Measurements from ENCODE around the gene NR3C2.

Gene NR3C2

GRCh38 chr4:148434075-148434773, 8.0 kb downstream of the NR3C2 start:
- no peak for DNase-seq

GRCh38 chr4:148431401-148431800, 10.8 kb downstream of the NR3C2 start:
- no peak for DNase-seq

- DNase-seq: no peak
Measured at GRCh38 chr4:148430854-148431253, 11.4 kb downstream of the NR3C2 start.

GRCh38 chr4:148429206-148429605, 13.0 kb downstream of the NR3C2 start:
- DNase-seq: no peak

GRCh38 chr4:148426643-148427042, 15.6 kb downstream of the NR3C2 start:
- DNase-seq: no peak

DNA sequence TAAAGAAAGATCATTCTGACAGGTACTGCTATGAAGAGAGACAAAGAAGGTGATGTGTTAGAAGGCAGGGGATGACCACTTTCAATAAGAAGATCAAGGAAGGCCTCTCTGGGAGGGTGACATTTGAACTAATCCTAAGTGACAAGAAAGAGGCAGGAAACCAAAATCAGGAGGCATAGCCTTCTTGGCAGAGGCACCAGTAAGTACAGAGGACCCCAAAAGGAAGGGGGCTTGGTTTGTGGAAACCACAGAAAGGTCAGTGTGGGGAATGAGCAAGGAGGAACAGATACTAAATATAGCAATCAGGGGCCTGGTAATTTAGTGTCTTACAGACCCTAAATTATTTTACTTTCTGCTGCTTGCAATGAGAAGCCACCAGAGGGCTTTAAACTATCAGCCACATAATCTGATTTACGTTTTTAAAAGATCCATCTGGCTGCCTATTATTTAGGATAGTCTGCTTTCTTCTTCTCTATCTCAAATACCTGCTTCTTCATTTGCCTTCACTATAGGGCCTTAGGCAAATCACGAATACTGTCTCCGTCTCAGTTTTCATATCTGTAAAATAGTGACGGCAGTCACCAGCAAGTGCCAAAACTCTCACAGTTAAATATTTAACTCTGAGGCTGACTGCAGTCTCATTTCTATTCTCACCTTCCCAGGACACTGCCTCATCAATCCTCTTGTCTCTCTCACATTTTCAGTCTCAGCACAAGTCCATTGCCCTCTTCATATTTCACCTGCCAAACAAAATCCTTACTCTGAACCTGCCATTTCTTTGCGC, 16.7 kb downstream of the NR3C2 start:
- DNase-seq: no peak

DNA sequence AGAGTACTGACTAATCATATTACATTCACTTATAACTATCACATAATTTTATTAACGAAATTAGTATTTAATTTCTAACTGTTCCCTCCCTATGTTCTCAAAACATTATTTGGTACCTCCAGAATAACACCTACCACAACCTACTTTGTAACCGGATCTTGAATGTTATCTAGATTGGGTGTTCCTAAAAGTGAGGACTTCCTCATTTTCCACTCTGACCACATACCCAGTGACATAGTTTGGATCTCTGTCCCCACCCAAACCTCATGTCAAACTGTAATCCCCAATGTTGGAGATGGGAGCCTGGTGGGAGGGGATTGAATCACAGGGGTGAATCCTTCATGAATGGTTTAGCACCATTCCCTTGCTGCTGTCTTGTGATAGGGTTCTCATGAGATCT, 21.8 kb downstream of the NR3C2 start:
- DNase-seq: no peak

DNA sequence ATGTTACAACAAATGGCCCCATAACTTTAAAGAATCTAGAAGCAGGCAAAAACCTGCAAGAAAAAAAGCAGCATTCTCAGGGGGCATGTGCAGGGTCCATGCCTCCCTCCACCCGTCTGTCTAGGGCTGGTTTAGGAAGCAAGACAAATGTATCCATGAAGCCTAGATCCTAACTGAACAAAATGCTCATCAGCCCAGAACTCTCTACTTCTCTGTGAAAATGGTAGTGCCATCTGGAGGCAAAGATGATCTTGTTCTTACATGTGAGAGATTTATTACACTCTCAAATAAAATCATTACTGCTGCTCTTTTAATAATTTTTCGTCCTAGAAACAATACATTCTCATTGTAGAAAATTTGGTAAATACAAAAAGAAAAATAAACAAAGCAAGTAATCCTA, 26.7 kb downstream of the NR3C2 start:
- no peak for DNase-seq

- DNase-seq: no peak
Measured at GRCh38 chr4:148412460-148412994, 29.7 kb downstream of the NR3C2 start.

- DNase-seq: no peak
Measured at GRCh38 chr4:148405161-148405893, 36.9 kb downstream of the NR3C2 start.

DNA sequence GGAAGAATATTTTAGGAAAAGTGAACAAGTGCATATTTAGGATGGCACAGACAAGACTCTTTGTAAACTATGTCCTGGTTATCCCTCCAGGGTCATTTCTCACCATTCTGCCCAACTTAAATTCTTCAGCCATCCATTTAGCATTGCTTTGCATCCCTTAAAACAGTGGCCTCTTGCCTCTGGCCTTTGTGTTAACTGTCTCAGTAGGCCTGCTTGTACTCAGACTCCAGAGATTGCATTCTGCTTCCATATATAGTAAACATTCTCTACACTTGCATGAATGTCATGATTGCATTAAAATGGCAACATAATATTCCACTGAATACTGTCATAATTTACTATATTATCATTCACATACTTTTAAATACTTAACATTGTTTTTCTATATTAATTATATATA, 43.2 kb downstream of the NR3C2 start:
- no peak for DNase-seq

GRCh38 chr4:148397771-148398170, 44.4 kb downstream of the NR3C2 start:
- no peak for DNase-seq

- no peak for DNase-seq
Measured at GRCh38 chr4:148396986-148397673, 45.1 kb downstream of the NR3C2 start.

DNA sequence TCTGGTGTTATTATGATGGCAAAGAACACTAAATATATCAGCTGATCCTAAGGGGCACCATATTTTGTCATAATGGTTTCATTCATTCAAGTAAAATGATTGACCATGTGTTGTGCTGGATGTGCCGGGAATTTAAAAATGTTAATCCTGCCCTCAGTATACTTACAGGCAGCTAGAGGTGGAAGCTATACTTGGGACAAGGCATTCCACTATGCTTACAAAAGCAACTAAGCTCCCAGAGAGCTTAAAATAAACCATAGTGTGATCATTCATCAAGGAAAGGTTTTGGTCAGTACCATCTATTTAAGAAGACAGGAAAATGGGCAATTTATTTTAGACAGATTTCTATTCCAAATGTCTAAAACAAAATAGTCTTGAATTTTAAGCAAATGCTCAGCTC, 46.4 kb downstream of the NR3C2 start:
- DNase-seq: no peak

DNA sequence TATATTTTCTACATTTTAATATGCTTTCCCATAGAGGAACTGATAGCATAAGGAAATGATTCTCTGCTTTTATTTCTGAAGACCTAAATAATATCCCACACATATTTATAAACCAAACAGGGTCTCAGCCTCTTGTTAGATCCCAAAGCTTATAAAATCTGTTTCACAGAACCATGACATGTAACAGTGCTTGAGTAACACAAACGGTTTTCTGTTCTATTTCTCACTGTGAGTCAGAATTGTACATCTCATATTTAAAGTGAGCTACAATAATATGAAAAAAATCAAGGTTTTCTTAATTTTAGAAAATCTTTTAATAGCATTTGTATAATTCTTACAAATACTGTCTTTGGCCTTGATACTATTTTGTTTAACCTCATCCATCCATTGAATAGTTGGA, 51.2 kb downstream of the NR3C2 start:
- DNase-seq: no peak

GRCh38 chr4:148390311-148390710, 51.9 kb downstream of the NR3C2 start:
- DNase-seq: no peak

DNA sequence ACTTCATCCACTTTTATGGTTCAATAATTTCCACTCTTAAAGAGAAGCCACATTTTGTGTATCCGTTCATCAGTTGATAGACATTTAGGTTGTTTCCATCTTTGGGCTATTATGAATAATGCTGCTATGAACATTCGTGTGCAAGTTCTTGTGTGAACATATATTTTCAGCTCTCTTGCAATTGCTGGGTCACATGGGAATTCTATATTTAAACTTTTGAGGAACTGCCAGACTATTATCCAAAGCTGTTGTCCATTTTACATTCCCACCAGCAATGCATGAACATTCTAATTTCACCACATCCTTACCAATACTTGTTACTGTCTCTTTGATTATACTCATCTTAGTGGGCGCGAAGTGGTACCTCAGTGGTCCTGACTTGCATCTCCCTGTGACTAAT, 61.9 kb downstream of the NR3C2 start:
- DNase-seq: no peak

- peak; percentile 73 to 77 for DNase-seq
Measured at GRCh38 chr4:148376151-148376550, 66.1 kb downstream of the NR3C2 start.

DNA sequence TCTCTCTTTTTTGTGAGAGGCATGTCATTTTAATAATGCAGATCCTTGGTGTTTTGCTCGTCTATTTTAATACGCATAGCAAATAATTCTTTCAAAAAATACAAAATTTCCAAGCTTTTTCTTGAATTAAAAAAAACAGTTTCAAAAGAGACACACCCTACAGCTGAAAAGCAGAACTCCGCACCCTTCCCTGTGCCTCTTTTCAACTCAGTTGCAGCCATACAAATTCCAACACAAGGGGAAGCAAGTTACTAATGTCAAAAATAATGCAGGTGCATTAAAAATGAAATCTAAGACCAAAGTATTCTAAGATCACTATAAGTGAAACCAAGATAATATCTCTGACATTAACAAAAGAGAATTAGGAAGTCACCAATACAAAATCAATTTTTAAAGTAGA, 66.6 kb downstream of the NR3C2 start:
- DNase-seq: no peak

DNA sequence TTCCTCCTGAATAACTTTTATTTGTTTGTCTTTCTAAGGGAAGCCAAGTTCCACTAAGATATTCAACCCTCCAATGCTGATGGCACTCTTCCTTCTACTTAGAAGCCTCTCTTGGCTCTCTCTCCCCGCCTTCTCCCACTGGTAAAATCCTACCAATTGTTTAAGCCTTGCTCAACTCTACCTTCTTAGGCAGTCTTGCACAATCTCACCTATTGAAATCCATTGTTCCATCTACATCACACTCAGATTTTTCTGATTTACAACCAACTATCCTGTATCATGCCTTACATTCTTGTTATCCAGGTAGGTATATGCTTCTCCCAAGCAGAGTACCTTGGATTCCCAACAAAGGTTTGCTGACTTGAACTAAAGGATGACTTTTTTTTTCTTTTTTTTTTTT, 69.1 kb downstream of the NR3C2 start:
- no peak for DNase-seq

- no peak for DNase-seq
Measured at GRCh38 chr4:148369919-148370318, 72.3 kb downstream of the NR3C2 start.

DNA sequence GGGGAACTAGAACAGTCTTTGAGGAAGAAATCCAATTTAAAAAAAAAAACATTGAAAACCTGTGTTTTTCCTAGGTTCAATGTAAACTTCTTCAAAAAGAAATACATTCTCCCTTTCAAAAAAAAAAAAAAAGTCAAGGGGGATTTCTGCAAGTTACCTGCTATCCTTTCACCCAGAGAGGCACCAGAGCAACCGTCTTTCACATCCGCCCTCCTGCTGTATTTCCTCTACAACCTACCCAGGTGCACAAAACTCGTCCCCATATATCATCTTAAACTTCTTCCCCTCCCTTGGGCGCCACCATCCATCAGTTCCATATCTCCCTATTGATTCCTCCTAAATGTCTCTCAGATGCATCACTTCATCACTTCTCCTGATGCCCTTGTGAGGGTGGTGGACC, 74.5 kb downstream of the NR3C2 start:
- DNase-seq: no peak

DNA sequence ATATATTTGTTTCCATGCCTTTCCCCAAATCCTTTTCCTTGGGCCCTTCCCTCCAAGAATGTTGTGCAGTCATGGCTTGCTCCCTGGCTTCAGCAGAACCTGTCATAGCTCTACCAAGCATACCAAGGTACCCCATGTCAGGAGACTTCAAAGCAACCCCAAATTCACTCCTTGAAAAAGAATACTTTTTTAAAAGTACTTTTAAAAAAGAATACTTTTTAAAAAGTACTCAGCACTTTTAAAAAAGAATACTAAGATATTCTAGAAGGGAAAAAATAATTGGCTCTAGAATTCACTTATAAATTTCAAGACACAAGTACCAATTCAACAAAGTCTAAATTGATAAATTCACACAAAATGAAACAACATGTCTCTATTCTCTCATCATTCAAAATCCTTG, 76.0 kb downstream of the NR3C2 start:
- no peak for DNase-seq

All from AML-193 (cell line).